PFSK-1 (cell line): ENCODE data around the gene DPP6.

ENCODE experiments used
- POLR2AphosphoS5 ChIP-seq: IDR thresholded peaks from 2 replicates; pipeline ENCODE4 v1.6.1; 2012; ENCODE audit warnings: low read depth, mild to moderate bottlenecking, control low read depth, low read length, moderate library complexity
- SIN3A ChIP-seq: IDR thresholded peaks from 2 replicates; pipeline ENCODE4 v1.6.1; 2012; ENCODE audit warnings: mild to moderate bottlenecking, low read length, moderate library complexity, borderline replicate concordance; ENCODE audit not compliant: insufficient read depth
- TF ChIP-seq, protein P1 (sequence below), 2 experiments: IDR thresholded peaks; 2 replicates each; pipeline versions ENCODE4 v1.6.1 to v1.8.0; 2011 to 2012; ENCODE audit warnings: low read depth in 2 of 2, low read length in 2 of 2, control low read depth in 1 of 2, inconsistent platforms in 1 of 2, mild to moderate bottlenecking in 1 of 2, moderate library complexity in 1 of 2; ENCODE audit not compliant: insufficient read depth in 1 of 2

- TF ChIP-seq SIN3A (no peak), POLR2AphosphoS5 (no peak)
- TF ChIP-seq, protein P1, sequence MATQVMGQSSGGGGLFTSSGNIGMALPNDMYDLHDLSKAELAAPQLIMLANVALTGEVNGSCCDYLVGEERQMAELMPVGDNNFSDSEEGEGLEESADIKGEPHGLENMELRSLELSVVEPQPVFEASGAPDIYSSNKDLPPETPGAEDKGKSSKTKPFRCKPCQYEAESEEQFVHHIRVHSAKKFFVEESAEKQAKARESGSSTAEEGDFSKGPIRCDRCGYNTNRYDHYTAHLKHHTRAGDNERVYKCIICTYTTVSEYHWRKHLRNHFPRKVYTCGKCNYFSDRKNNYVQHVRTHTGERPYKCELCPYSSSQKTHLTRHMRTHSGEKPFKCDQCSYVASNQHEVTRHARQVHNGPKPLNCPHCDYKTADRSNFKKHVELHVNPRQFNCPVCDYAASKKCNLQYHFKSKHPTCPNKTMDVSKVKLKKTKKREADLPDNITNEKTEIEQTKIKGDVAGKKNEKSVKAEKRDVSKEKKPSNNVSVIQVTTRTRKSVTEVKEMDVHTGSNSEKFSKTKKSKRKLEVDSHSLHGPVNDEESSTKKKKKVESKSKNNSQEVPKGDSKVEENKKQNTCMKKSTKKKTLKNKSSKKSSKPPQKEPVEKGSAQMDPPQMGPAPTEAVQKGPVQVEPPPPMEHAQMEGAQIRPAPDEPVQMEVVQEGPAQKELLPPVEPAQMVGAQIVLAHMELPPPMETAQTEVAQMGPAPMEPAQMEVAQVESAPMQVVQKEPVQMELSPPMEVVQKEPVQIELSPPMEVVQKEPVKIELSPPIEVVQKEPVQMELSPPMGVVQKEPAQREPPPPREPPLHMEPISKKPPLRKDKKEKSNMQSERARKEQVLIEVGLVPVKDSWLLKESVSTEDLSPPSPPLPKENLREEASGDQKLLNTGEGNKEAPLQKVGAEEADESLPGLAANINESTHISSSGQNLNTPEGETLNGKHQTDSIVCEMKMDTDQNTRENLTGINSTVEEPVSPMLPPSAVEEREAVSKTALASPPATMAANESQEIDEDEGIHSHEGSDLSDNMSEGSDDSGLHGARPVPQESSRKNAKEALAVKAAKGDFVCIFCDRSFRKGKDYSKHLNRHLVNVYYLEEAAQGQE (IDR thresholded peaks at IDR 0.05; ENCODE audit: insufficient read depth in 1 of 2, low read depth in 2 of 2, low read length in 2 of 2), result no peak
Observed at GRCh38 chr7:154857240-154857639, 805.0 kb downstream of the DPP6 start.
